GM19099 (cell line): ENCODE data around the gene VAC14.

ENCODE experiments used
- POLR2A ChIP-seq: IDR thresholded peaks from 3 replicates; pipeline ENCODE4 v1.6.1; 2011; ENCODE audit warnings: low read depth; ENCODE audit not compliant: insufficient read length; ENCODE audit errors: extremely low read depth

VAC14 gene

GRCh38 chr16:70701596-70701995, 99.4 kb downstream of the VAC14 start:
- TF ChIP-seq POLR2A: no peak

GRCh38 chr16:70701036-70701435, 99.9 kb downstream of the VAC14 start:
- TF ChIP-seq POLR2A: no peak

- no peak for TF ChIP-seq POLR2A
Measured at GRCh38 chr16:70700101-70701020, 100.6 kb downstream of the VAC14 start.

GRCh38 chr16:70699696-70700095, 101.3 kb downstream of the VAC14 start:
- TF ChIP-seq POLR2A: no peak

GRCh38 chr16:70698901-70699300, 102.1 kb downstream of the VAC14 start:
- TF ChIP-seq POLR2A: no peak

GRCh38 chr16:70697594-70698170, 103.3 kb downstream of the VAC14 start:
- no peak for TF ChIP-seq POLR2A

- TF ChIP-seq POLR2A: no peak
Measured at GRCh38 chr16:70696952-70697593, 103.9 kb downstream of the VAC14 start.

- no peak for TF ChIP-seq POLR2A
Measured at GRCh38 chr16:70696355-70696754, 104.6 kb downstream of the VAC14 start.

GRCh38 chr16:70695331-70696070, 105.5 kb downstream of the VAC14 start:
- no peak for TF ChIP-seq POLR2A

- no peak for TF ChIP-seq POLR2A
Measured at GRCh38 chr16:70694868-70695218, 106.1 kb downstream of the VAC14 start.

- no peak for TF ChIP-seq POLR2A
Measured at GRCh38 chr16:70694088-70694867, 106.7 kb downstream of the VAC14 start.

GRCh38 chr16:70692873-70693671, 107.9 kb downstream of the VAC14 start:
- TF ChIP-seq POLR2A: no peak

- TF ChIP-seq POLR2A: no peak
Measured at GRCh38 chr16:70692130-70692872, 108.7 kb downstream of the VAC14 start.
